NB4 (cell line): ENCODE measurements around the gene CORO6.

Experiments used
- POLR2A ChIP-seq: IDR thresholded peaks from 2 replicates; pipeline ENCODE4 v1.6.1; 2011; ENCODE audit warnings: mild to moderate bottlenecking; ENCODE audit not compliant: insufficient read length; ENCODE audit errors: extremely low read depth
- TF ChIP-seq, protein P1 (sequence below): IDR thresholded peaks from one replicate; pipeline ENCODE4 v1.5.1; 2012; ENCODE audit warnings: low read depth, low read length
- TF ChIP-seq, protein P2 (sequence below): IDR thresholded peaks from 2 replicates; pipeline ENCODE4 v1.6.1; 2011; ENCODE audit warnings: low read depth, low read length

DNA sequence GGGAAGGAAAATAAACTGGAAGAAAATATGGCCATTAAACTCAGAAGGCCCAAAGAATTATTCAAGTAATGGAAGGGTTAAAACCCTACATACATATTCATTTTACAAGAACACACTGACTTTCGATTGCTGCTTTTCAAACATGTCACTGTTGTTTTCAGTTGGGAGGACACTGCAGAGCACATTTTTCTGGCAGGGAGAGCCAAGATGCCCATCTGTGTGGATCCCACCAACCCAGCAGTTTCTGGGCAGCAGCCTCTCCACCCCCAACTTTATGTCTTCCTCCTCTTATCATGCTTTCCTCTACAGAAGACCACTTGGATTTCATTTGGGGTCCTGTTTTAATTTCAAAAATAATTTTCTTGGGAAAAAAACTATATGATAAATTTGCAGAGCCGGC, 7.1 kb upstream of the CORO6 start:
- TF ChIP-seq, protein P1, sequence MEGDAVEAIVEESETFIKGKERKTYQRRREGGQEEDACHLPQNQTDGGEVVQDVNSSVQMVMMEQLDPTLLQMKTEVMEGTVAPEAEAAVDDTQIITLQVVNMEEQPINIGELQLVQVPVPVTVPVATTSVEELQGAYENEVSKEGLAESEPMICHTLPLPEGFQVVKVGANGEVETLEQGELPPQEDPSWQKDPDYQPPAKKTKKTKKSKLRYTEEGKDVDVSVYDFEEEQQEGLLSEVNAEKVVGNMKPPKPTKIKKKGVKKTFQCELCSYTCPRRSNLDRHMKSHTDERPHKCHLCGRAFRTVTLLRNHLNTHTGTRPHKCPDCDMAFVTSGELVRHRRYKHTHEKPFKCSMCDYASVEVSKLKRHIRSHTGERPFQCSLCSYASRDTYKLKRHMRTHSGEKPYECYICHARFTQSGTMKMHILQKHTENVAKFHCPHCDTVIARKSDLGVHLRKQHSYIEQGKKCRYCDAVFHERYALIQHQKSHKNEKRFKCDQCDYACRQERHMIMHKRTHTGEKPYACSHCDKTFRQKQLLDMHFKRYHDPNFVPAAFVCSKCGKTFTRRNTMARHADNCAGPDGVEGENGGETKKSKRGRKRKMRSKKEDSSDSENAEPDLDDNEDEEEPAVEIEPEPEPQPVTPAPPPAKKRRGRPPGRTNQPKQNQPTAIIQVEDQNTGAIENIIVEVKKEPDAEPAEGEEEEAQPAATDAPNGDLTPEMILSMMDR = no peak
- TF ChIP-seq POLR2A = no peak
- TF ChIP-seq, protein P2, sequence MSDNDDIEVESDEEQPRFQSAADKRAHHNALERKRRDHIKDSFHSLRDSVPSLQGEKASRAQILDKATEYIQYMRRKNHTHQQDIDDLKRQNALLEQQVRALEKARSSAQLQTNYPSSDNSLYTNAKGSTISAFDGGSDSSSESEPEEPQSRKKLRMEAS = no peak
